ENCODE data around the gene TRIM45. TPM values are rescaled to one million over a fixed set of nuclear protein-coding genes. Genes with fewer than 3 reads are reported as not detected.
A peak's percentile ranks its signal among the peaks of the same experiment; 100 is the strongest.

TRIM45 gene
- total and polyA plus RNA-seq, 5 experiments from 2014 or later: 0.14 to 0.19 TPM; not detected in 3

DNA sequence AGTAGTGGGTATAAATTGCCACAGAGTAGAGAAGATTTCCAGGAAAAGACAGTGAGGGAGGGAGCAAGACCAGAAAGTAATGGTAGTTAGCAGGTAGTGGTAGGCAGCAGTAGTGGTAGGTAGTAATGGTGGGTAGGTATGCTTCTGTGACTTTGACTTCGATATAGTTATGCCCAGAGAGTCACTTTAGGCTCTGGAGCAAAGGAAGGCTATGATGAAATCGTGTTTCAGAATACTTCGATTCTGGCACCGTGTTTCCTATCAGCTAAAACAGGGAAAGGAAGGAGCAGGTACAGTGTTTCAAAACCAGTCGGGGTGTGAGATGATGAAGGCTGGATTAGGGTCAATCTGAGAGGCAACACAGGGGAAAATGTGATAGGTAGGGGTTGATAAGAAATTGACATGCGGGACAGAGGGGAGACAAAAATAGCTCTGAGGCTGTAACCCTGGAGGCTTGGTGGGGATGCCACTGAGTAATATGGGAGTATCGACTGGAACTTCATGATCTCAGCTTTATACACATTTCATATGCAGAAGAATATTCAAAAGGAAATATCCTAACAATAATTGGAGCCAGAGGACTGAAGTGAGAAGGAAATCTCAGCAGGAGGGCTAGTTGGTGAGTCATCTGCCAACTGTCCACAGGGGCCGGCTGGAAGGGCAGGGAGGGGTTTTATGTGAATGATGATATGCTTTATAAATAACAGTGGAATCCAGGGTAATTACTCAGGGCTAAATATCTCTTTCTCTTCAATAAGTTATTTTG, 25.2 kb upstream of the TRIM45 start:
- Mint-ChIP-seq H3K9me3 (peaks cover 0 to 4% (median 0%) of the 10 kb centered on the region in 9 donors), H3K27ac (no peak overlapping the region), H3K27me3 (peaks cover 7 to 15% (median 9%) of the 10 kb centered on the region in 5 donors), H3K4me3 (peak overlapping the region in 1 of 10 donors; percentile 20), H3K36me3 (no peaks in the 10 kb centered on the region), H3K4me1 (no peaks in the 10 kb centered on the region)
- no peak for ATAC-seq
- no peak for DNase-seq
- POLR2A ChIA-PET: no interaction called here

DNA sequence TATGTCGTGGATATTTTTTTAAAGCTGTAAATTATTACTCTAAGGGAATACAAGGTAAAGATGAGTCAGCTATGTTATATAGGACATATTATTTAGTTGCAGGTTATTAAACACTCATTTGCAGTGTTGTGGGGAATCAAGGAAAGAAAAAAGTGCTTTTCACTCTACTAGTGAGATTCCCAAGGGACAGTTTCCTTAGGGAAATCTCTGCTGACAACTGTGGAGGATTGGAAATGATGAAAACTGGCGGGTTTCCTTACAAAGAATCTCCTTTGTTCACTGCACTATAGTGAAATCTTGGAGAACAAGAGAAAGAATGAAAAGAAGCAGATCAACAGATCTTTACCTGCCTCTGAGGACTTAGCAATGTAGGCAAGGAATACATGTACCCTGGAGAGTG, 24.5 kb upstream of the TRIM45 start:
- peaks cover 7 to 15% (median 9%) of the 10 kb centered on the region in 5 donors for H3K27me3 Mint-ChIP-seq
- H3K27ac Mint-ChIP-seq: no peak overlapping the region
- no peak for ATAC-seq
- DNase-seq: no peak
- H3K4me1 Mint-ChIP-seq: no peaks in the 10 kb centered on the region
- H3K36me3 Mint-ChIP-seq: no peaks in the 10 kb centered on the region
- H3K9me3 Mint-ChIP-seq: no peaks in the 10 kb centered on the region
- POLR2A ChIA-PET: no interaction called here
- no peak overlapping the region for H3K4me3 Mint-ChIP-seq

DNA sequence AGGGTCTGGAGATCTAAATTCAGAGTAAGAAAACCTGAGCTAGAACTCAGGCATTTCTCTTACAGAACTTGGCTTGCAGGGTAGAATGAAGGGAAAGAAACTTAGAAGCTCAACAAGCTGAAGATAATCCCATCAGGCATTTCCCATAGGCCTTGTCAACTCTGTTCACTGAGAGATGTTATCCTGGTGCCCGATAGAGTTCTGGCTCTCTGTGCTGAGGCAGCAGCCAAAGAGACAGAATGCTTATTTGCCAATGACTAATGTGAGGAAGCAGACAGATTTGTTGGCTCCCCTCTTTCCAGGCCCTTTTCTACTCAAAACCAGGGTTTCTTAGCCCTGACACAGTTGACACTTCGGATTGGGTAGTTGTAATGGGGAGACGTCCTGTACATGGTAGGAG, 22.3 kb upstream of the TRIM45 start:
- Mint-ChIP-seq H3K9me3 (no peaks in the 10 kb centered on the region), H3K27me3 (peaks cover 7 to 14% (median 9%) of the 10 kb centered on the region in 5 donors), H3K36me3 (no peaks in the 10 kb centered on the region), H3K4me1 (no peaks in the 10 kb centered on the region), H3K4me3 (no peak overlapping the region), H3K27ac (no peak overlapping the region)
- no peak for ATAC-seq
- POLR2A ChIA-PET: no interaction called here
- no peak for DNase-seq

GRCh38 chr1:117143172-117143571, 21.6 kb upstream of the TRIM45 start:
- DNase-seq (no peak), ATAC-seq (no peak)
- no peak overlapping the region for H3K4me3 Mint-ChIP-seq
- peaks cover 7 to 14% (median 9%) of the 10 kb centered on the region in 5 donors for H3K27me3 Mint-ChIP-seq
- H3K27ac Mint-ChIP-seq: no peak overlapping the region
- H3K4me1 Mint-ChIP-seq: no peaks in the 10 kb centered on the region
- no peaks in the 10 kb centered on the region for H3K9me3 Mint-ChIP-seq
- POLR2A ChIA-PET: no interaction called here
- H3K36me3 Mint-ChIP-seq: no peaks in the 10 kb centered on the region

DNA sequence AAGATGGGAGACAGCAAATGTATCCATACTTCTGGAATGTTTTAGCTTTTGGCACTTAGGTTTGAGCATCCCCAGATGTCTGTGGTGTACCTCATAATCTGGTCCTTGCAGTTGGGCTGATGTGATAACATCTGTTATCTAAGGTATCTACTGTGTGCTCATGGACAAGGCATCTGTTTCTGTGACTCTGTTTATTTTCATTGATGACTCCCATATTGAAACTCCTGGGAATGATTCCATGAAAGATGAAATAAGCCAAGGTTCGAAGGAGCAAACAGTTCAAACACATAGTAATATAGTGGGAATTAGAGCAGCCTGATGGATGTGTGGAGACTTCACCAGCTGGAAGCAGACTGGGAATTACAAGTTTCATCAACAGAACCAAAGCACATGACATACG, 20.7 kb upstream of the TRIM45 start:
- Mint-ChIP-seq H3K4me3 (no peak overlapping the region), H3K36me3 (no peaks in the 10 kb centered on the region), H3K9me3 (no peaks in the 10 kb centered on the region), H3K4me1 (no peaks in the 10 kb centered on the region), H3K27ac (no peak overlapping the region), H3K27me3 (peaks cover 7 to 14% (median 9%) of the 10 kb centered on the region in 5 donors)
- no peak for DNase-seq
- POLR2A ChIA-PET: no interaction called here
- ATAC-seq: no peak

DNA sequence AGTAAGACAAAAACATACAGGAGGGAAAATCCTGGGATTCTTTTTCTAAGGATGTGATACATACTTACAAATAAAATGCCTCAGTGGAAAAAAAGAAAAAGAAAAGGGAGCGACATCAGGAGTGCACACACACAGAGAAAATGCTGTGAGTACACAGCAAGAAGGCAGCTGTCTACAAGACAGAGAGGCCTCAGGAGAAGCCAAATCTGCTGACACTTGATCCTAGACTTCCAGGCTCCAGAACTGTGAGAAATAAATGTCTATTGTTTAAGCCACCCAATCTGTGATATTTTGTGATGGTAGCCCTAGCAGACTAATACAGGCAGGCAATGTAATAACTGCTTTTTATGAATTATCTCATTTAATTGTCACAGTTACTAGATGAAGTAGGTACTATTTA, 17.0 kb upstream of the TRIM45 start:
- ATAC-seq: no peak
- Mint-ChIP-seq H3K36me3 (no peaks in the 10 kb centered on the region), H3K27me3 (peaks cover 3 to 16% (median 4%) of the 10 kb centered on the region in 5 donors), H3K27ac (no peak overlapping the region), H3K9me3 (no peaks in the 10 kb centered on the region), H3K4me1 (no peaks in the 10 kb centered on the region), H3K4me3 (no peak overlapping the region)
- DNase-seq: no peak
- POLR2A ChIA-PET: no interaction called here

- Mint-ChIP-seq H3K36me3 (no peaks in the 10 kb centered on the region), H3K27ac (no peak overlapping the region), H3K9me3 (no peaks in the 10 kb centered on the region), H3K4me3 (no peak overlapping the region), H3K4me1 (no peaks in the 10 kb centered on the region), H3K27me3 (peaks cover 4 to 16% (median 6%) of the 10 kb centered on the region in 5 donors)
- POLR2A ChIA-PET: no interaction called here
- DNase-seq (no peak), ATAC-seq (no peak)
Observed at GRCh38 chr1:117138106-117138505, 16.6 kb upstream of the TRIM45 start.

DNA sequence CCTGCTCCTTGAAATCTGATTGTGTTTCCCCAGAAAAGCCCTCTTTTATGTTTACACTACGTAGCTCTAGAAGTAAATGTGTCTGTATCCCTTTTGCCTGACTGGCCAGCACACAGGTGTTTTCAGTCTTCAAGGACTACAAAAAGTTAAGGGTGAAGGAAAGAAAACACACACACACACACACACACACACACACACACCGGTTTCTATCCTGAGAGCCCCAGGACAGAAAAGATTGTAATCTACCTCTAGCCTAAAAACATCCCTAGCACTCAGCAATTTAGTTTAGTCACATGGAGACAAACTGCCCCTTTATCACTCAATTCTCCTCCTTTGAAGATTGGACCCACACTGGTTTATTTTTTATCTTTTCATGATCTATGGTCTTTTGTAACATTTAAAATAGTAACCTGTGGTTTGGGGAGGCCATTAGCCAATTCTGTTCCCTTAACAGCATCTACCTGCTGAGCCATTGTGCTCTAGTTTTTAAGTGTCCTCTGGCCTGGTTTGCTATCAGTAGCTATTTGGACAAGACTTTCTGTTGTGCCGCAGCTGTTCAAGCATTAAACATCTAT, 15.8 kb upstream of the TRIM45 start:
- ATAC-seq (no peak), DNase-seq (no peak)
- Mint-ChIP-seq H3K9me3 (no peaks in the 10 kb centered on the region), H3K4me3 (no peak overlapping the region), H3K27ac (no peak overlapping the region), H3K4me1 (no peaks in the 10 kb centered on the region), H3K27me3 (peaks cover 4 to 16% (median 6%) of the 10 kb centered on the region in 5 donors), H3K36me3 (no peaks in the 10 kb centered on the region)
- POLR2A ChIA-PET: no interaction called here

DNA sequence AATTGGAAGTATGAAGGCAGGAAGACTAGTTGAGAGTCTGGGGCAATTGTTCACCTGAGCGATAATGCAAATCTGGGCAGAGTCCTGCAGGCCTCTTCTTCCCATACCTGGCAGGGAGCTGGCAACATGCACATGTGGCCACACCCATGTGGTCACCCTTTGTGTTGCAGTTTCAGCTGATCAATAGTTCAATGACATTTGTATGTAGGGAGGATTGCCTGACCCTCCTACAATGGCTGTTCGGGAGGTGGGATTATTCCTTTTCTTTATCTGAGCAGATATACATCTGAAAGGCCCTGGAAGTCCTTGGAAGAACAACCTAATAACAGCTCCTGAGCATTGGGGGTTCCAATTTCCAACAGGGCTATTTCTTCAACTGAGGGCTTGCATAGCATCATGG, 15.2 kb upstream of the TRIM45 start:
- ATAC-seq (no peak), DNase-seq (no peak)
- Mint-ChIP-seq H3K36me3 (no peaks in the 10 kb centered on the region), H3K4me3 (no peak overlapping the region), H3K27me3 (peaks cover 4 to 16% (median 6%) of the 10 kb centered on the region in 5 donors), H3K9me3 (no peaks in the 10 kb centered on the region), H3K4me1 (no peaks in the 10 kb centered on the region), H3K27ac (no peak overlapping the region)
- POLR2A ChIA-PET: no interaction called here

DNA sequence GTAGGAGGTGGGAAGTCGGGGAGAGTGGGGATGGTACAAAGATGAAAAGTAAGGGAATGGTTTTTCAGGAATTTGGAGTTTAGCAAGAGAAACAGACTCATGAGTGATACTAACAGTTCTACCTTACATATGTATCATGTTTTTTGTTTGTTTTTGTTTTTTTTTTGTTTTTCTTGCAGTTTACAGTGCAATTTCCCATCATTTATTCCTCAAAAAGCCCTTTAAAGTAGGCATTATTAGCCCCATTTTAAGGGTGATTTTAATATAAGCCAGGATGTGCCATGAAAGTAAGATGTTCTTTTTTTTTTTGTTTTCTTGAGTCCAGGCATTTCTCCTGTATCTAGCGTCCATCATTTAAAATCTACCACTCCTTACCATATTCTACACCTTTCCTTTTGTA, 13.8 kb upstream of the TRIM45 start:
- Mint-ChIP-seq H3K4me3 (no peak overlapping the region), H3K36me3 (no peaks in the 10 kb centered on the region), H3K27ac (no peak overlapping the region), H3K9me3 (no peaks in the 10 kb centered on the region), H3K4me1 (no peaks in the 10 kb centered on the region), H3K27me3 (peaks cover 4 to 16% (median 6%) of the 10 kb centered on the region in 5 donors)
- no peak for DNase-seq
- ATAC-seq: no peak
- POLR2A ChIA-PET: no interaction called here

DNA sequence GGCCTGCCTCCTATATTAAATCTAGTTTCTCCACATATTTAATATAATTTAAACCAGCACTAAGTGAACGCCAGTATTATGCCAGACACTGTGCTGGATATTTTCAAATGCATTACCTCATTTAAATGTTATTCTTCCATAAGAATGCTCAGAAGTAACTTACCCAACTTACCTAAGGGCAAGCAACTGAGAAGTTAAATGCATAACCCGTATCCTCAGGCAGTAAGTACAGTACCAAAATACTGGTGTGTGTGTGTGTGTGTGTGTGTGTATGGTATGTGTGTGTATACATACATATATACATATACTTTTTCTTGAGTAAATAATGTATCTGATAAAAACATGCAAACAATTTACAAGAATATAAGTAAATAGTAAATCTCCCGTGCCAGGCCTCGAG, 9.0 kb upstream of the TRIM45 start:
- POLR2A ChIA-PET: no interaction called here
- no peak overlapping the region for H3K4me3 Mint-ChIP-seq
- ATAC-seq: no peak

GRCh38 chr1:117128323-117129079, 7.0 kb upstream of the TRIM45 start:
- H3K9me3 Mint-ChIP-seq: no peaks in the 10 kb centered on the region
- DNase-seq: peak in 3 of 10 donors; percentile 32 to 36 (median 36)
- no peaks in the 10 kb centered on the region for H3K36me3 Mint-ChIP-seq
- no peak overlapping the region for H3K27ac Mint-ChIP-seq
- H3K4me1 Mint-ChIP-seq: peaks cover 0 to 3% (median 1%) of the 10 kb centered on the region in 4 donors
- H3K4me3 Mint-ChIP-seq: no peak overlapping the region
- POLR2A ChIA-PET: interaction anchor here (0.7 to 1.3 kb wide), 2 partner anchors 68 to 559 kb away, joined by 3 to 6 read pairs; partner anchors contain the start of gene TTF2
- H3K27me3 Mint-ChIP-seq: peaks cover 0 to 14% (median 7%) of the 10 kb centered on the region in 5 donors
- ATAC-seq: peak; percentile 28 to 67

More for the DNA sequence above, 9.0 kb upstream of the TRIM45 start:
- Mint-ChIP-seq H3K36me3 (no peaks in the 10 kb centered on the region), H3K9me3 (no peaks in the 10 kb centered on the region), H3K27me3 (peaks cover 4 to 21% (median 11%) of the 10 kb centered on the region in 5 donors), H3K4me1 (peaks cover 0 to 3% (median 1%) of the 10 kb centered on the region in 4 donors), H3K27ac (no peak overlapping the region)
- DNase-seq: no peak

- H3K4me3 Mint-ChIP-seq: no peak overlapping the region
- no peak for ATAC-seq
- peaks cover 0 to 18% (median 4%) of the 10 kb centered on the region in 5 donors for H3K27me3 Mint-ChIP-seq
- H3K4me1 Mint-ChIP-seq: peaks cover 0 to 5% (median 2%) of the 10 kb centered on the region in 4 donors
- DNase-seq: no peak
- H3K36me3 Mint-ChIP-seq: no peaks in the 10 kb centered on the region
- POLR2A ChIA-PET: interaction anchor here (0.6 kb wide), 1 partner anchor 549 kb away, joined by 3 read pairs; no protein-coding TSS in a partner anchor
- no peak overlapping the region for H3K27ac Mint-ChIP-seq
- no peaks in the 10 kb centered on the region for H3K9me3 Mint-ChIP-seq
Observed at GRCh38 chr1:117127795-117128194, 6.2 kb upstream of the TRIM45 start.
